Measurements from ENCODE around the gene PARP1.

GRCh38 chr1:226372885-226373284 is 35.0 kb downstream of the PARP1 start:
- TF ChIP-seq CTCF (IDR thresholded peaks at IDR 0.05) (no peak), ATF2 (CRISPR knock-in tag; IDR thresholded peaks at IDR 0.05; ENCODE audit: borderline replicate concordance, low read depth) (no peak), USF2 (CRISPR knock-in tag; IDR thresholded peaks at IDR 0.05) (no peak), MXD4 (CRISPR knock-in tag; IDR thresholded peaks at IDR 0.05; ENCODE audit: borderline replicate concordance) (no peak), ESRRA (CRISPR knock-in tag; IDR thresholded peaks at IDR 0.05; ENCODE audit: borderline replicate concordance) (no peak), ZBTB21 (CRISPR knock-in tag; IDR thresholded peaks at IDR 0.05; ENCODE audit: borderline replicate concordance) (no peak)

Data from WTC11 (cell line).